Suprapubic skin (tissue), 4 donors: ENCODE results near the gene PPP2R2C. TPM values are rescaled to one million over a fixed set of nuclear protein-coding genes. Genes with fewer than 3 reads are reported as not detected.

Experiments used
- DNase-seq, 2 donors: peaks; one replicate each; pipeline ENCODE4 v3.0.0-alpha.2; 2019; ENCODE audit warnings: low spot score in 2 of 2
- H3K27ac ChIP-seq: fragments of 200-600 bp; sonication (generic); one replicate; pipeline ENCODE4 v1.5.1; 2019
- H3K27me3 ChIP-seq: fragments of 200-600 bp; sonication (generic); one replicate; pipeline ENCODE4 v1.5.1; 2019
- H3K36me3 ChIP-seq: fragments of 200-600 bp; sonication (generic); one replicate; pipeline ENCODE4 v1.5.1; 2019
- H3K4me1 ChIP-seq: fragments of 200-600 bp; sonication (generic); one replicate; pipeline ENCODE4 v1.5.1; 2019
- H3K4me3 ChIP-seq: fragments of 200-600 bp; sonication (generic); one replicate; pipeline ENCODE4 v1.5.1; 2019; ENCODE audit warnings: mild to moderate bottlenecking
- H3K9me3 ChIP-seq: fragments of 200-600 bp; sonication (generic); one replicate; pipeline ENCODE4 v1.5.1; 2019
- EP300 ChIP-seq: sonication (generic); formaldehyde crosslinking; IDR thresholded peaks from one replicate; pipeline ENCODE4 v1.6.1; 2017; ENCODE audit warnings: antibody characterized with exemption
- POLR2A ChIP-seq, 2 donors: fragments of 450-650 bp; IDR thresholded peaks; one replicate each; pipeline ENCODE4 v1.6.1; 2017; ENCODE audit warnings: antibody characterized with exemption in 2 of 2, mild to moderate bottlenecking in 2 of 2, moderate library complexity in 2 of 2
- POLR2AphosphoS5 ChIP-seq, 3 donors: sonication (generic); formaldehyde crosslinking; IDR thresholded peaks; one replicate each; pipeline ENCODE4 v1.6.1; 2017; ENCODE audit warnings: antibody characterized with exemption in 3 of 3
- WGBS: methylation state at CpG from one replicate; pipeline ENCODE4 v1.1.5; 2018; 5-methylcytosine and 5-hydroxymethylcytosine counted together
- total RNA-seq, 4 donors: library from RNA; depleted of rRNA; stranded (reverse); fragments of >200 nt; gene quantifications; one replicate each; pipeline ENCODE4 v1.1.0, GENCODE V29; 2016
- TF ChIP-seq, protein P1 (sequence below), 2 donors: fragments of 200-600 bp in 1 of 2; fragments of 450-650 bp in 1 of 2; sonication (generic) in 1 of 2; IDR thresholded peaks; one replicate each; pipeline ENCODE4 v1.5.1; 2016 to 2019; ENCODE audit warnings: antibody characterized with exemption in 2 of 2, mild to moderate bottlenecking in 1 of 2, moderate library complexity in 1 of 2

PPP2R2C gene
- total RNA-seq, 4 donors from 2014 or later = 42.5 to 81.5 (median 61.0) TPM

DNA sequence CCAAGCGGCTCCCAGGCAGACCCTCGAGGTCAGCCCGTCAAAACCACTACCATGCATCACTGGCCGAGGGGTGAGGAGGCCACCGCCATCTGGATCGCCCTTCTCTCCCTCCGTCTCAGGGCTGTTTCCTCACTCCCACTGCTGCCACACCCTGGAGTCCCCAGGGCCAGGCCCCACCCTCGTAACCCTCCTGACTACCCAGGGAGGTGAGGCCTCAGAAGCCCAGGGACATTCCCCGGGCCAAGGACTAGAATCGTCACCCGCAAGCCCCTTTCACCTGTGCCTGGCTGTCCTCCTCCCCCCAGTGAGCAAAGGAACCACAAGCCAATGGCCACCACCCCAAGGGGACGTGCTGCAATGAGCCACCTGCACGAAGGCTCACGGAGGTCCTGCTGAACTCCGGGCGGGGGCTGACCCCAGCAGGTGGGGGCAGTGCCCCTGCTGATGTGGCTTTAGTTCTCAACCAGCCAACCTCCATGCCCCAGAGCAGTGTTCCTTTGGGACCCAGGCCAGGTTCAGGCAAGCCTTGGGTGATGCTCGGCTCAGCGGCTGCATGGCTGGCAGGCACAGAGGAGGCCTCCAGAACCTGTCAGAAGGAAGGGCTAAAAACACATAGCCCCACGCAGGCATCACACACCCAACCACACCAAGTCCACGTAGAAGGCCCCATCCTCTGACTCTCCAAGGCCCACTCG is 23.8 kb downstream of the PPP2R2C start:
- no peak for DNase-seq
- peaks cover 45% of the 10 kb centered on the region for H3K27me3 ChIP-seq
- TF ChIP-seq, protein P1, sequence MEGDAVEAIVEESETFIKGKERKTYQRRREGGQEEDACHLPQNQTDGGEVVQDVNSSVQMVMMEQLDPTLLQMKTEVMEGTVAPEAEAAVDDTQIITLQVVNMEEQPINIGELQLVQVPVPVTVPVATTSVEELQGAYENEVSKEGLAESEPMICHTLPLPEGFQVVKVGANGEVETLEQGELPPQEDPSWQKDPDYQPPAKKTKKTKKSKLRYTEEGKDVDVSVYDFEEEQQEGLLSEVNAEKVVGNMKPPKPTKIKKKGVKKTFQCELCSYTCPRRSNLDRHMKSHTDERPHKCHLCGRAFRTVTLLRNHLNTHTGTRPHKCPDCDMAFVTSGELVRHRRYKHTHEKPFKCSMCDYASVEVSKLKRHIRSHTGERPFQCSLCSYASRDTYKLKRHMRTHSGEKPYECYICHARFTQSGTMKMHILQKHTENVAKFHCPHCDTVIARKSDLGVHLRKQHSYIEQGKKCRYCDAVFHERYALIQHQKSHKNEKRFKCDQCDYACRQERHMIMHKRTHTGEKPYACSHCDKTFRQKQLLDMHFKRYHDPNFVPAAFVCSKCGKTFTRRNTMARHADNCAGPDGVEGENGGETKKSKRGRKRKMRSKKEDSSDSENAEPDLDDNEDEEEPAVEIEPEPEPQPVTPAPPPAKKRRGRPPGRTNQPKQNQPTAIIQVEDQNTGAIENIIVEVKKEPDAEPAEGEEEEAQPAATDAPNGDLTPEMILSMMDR (IDR thresholded peaks at IDR 0.05) = no peak
- TF ChIP-seq POLR2A (IDR thresholded peaks at IDR 0.05) (no peak), POLR2AphosphoS5 (IDR thresholded peaks at IDR 0.05) (no peak)
- peak overlapping the region; percentile 73 for H3K27ac ChIP-seq
- no peaks in the 10 kb centered on the region for H3K9me3 ChIP-seq
- 54% methylated on average over 8 of the region's 21 CpGs for WGBS
- H3K36me3 ChIP-seq = no peaks in the 10 kb centered on the region
- peaks cover 33% of the 10 kb centered on the region for H3K4me1 ChIP-seq
- no peak overlapping the region for H3K4me3 ChIP-seq

DNA sequence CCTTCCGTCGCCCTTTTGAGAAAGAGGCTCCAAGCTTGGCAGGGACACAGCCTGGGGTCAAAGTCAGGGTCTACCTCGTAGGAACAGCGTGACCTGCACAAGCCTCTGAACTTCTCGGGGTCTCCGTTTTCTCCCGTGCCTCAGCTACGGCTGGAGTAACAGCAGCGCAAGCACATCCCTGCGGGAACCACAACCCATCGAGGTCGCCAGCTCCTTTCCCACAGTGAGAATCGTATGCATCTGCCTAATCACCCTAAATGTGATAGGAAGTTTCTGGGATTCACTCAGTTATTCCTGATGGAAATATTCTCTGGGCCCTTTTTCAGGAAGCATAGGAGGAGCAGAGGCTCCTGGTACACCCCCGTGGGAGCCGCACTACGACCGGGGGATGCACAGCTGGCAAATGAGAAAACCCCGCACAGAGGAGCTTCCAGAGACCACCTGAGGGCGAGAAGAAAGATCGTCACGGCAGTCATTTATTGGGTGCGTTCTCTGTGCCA is 24.7 kb downstream of the PPP2R2C start:
- TF ChIP-seq, protein P1 (IDR thresholded peaks at IDR 0.05) = no peak
- TF ChIP-seq EP300 (no peak), POLR2AphosphoS5 (IDR thresholded peaks at IDR 0.05) (no peak), POLR2A (IDR thresholded peaks at IDR 0.05) (no peak)
- DNase-seq = no peak
- Histone ChIP-seq H3K36me3 (no peaks in the 10 kb centered on the region), H3K4me3 (no peak overlapping the region), H3K9me3 (no peaks in the 10 kb centered on the region), H3K27me3 (peaks cover 49% of the 10 kb centered on the region), H3K27ac (no peak overlapping the region), H3K4me1 (peaks cover 33% of the 10 kb centered on the region)
- 66% methylated on average over 18 of the region's 22 CpGs for whole genome bisulfite sequencing

DNA sequence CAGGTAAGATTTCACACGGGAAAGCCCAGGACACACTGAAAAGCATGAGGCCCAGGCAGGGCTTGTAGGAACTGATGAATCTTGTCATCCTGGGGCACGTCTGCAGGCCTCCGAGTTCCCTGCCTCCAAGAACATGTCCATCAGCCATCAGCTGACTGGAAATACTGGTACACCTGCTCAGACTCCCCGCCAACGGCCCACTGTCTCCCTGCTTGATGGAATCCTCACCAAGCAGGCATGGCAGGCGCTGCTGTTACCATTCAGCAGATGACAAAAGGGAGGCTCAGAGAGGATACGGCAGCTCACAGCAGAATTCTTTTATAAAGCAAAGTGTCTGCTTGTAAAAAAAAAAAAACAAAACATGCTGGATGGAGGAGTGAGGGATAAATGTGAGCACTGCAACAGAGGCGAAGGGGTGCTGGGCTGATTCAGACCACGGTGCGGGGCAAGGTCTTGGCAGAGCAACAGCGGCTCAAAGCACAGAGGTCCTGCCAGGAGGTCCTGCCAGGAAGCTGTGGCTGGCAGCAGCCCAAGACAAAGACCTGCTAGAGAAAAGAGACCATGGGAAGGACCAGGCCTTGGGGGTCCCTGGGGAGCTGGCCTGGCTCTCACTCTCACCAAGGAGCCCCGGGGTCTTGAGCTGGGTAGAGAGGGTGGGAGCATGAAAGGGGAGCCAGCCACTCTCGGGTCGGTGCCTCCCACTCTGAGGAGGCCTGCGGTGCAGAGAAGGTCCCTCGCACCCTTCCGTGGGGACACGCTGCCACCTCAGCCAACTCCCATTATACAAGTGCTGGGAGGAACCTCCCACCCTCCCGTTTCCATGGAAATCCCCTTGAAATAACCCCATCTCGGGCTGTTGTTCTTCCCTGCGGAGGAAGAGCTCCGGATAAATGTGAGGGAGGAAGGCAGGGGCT is 25.6 kb downstream of the PPP2R2C start:
- peaks cover 33% of the 10 kb centered on the region for H3K4me1 ChIP-seq
- H3K9me3 ChIP-seq = no peaks in the 10 kb centered on the region
- DNase-seq = no peak
- H3K27me3 ChIP-seq = peaks cover 45% of the 10 kb centered on the region
- H3K27ac ChIP-seq = no peak overlapping the region
- no peak overlapping the region for H3K4me3 ChIP-seq
- no peak for TF ChIP-seq POLR2AphosphoS5 (IDR thresholded peaks at IDR 0.05)
- TF ChIP-seq, protein P1 (IDR thresholded peaks at IDR 0.05) = no peak
- TF ChIP-seq EP300 = no peak
- TF ChIP-seq POLR2A (IDR thresholded peaks at IDR 0.05) = no peak
- no peaks in the 10 kb centered on the region for H3K36me3 ChIP-seq
- WGBS = 33% methylated on average over 21 of the region's 22 CpGs

DNA sequence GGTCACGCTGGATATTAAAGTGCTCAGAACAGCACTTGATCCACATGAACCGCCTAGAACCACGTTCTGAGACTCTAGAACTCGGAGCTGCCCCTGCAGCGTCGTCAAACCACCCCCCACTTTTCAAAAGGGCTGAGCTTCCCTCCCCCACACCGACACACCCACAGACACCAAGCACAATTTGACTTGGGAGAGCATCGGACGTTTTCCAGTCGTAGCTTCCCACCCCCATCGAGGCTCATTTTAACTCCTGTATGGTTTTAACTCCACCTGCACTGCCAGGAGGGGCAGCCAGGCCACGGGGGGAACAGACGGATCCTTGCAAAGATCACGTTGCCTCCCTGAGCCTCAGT is 26.3 kb downstream of the PPP2R2C start:
- no peaks in the 10 kb centered on the region for H3K9me3 ChIP-seq
- no peak overlapping the region for H3K27ac ChIP-seq
- no peaks in the 10 kb centered on the region for H3K36me3 ChIP-seq
- peaks cover 44% of the 10 kb centered on the region for H3K27me3 ChIP-seq
- no peak for DNase-seq
- 77% methylated on average over 14 of the region's 14 CpGs for WGBS
- peaks cover 33% of the 10 kb centered on the region for H3K4me1 ChIP-seq
- H3K4me3 ChIP-seq = no peak overlapping the region
- TF ChIP-seq, protein P1 (IDR thresholded peaks at IDR 0.05) = no peak
- TF ChIP-seq POLR2A (IDR thresholded peaks at IDR 0.05) (no peak), POLR2AphosphoS5 (IDR thresholded peaks at IDR 0.05) (no peak), EP300 (no peak)
